Endothelial cell of umbilical vein (primary cell): ENCODE results near the gene PRDM11. TPM values are rescaled to one million over a fixed set of nuclear protein-coding genes. Genes with fewer than 3 reads are reported as not detected.

Experiments
- BruUV-seq: library from RNA; stranded (reverse); fragments of 400-500 nt; replicated peaks from 2 replicates; lab custom pipeline; 2021; lab: Mats Ljungman, UMichigan
- CTCF ChIA-PET: fragments of 300-600, 350-600 bp; sonication (Branson Sonifier 250); formaldehyde crosslinking; loops from one replicate; lab custom pipeline; 2021; ENCODE audit warnings: antibody characterized with exemption, inconsistent platforms; lab: Charles Lee
- POLR2A ChIA-PET: fragments of 300-600, 350-600 bp; sonication (Branson Sonifier 250); formaldehyde crosslinking; loops from one replicate; lab custom pipeline; 2021; ENCODE audit warnings: antibody characterized with exemption, inconsistent platforms; lab: Charles Lee
- DNase-seq: peaks from one replicate; pipeline ENCODE4 v3.0.0-alpha.2; 2011; ENCODE audit warnings: low read depth, low spot score
- FAIRE-seq: peaks from 2 replicates; lab custom pipeline; 2011; peaks lifted over from hg19 to GRCh38; lab: Jason Lieb, UNC
- H2AFZ ChIP-seq: 2 replicates; pipeline ENCODE4 v1.6.0; 2012; ENCODE audit warnings: low read depth, low read length, control low read depth, inconsistent platforms
- H3K27ac ChIP-seq: 2 replicates; pipeline ENCODE4 v1.5.1; 2011; ENCODE audit warnings: low read depth, mild to moderate bottlenecking, control low read depth, low read length, moderate library complexity; ENCODE audit not compliant: insufficient read depth
- H3K27me3 ChIP-seq, 2 experiments: 2 replicates each; pipeline versions ENCODE4 v1.6.0 to v1.6.1; 2011; ENCODE audit warnings: low read length in 2 of 2, mixed read lengths in 1 of 2; ENCODE audit not compliant: control insufficient read depth in 2 of 2, insufficient read depth in 2 of 2
- H3K36me3 ChIP-seq, 2 experiments: 2 replicates in 1 of 2; 3 replicates in 1 of 2; pipeline ENCODE4 v1.5.1; 2011; ENCODE audit warnings: low read length in 2 of 2, mild to moderate bottlenecking in 1 of 2, moderate library complexity in 1 of 2; ENCODE audit not compliant: control insufficient read depth in 2 of 2, insufficient read depth in 2 of 2; ENCODE audit errors: extremely low read depth in 1 of 2
- H3K4me1 ChIP-seq: 3 replicates; pipeline ENCODE4 v1.5.1; 2011; ENCODE audit warnings: mild to moderate bottlenecking, low read length; ENCODE audit not compliant: control insufficient read depth, insufficient read depth; ENCODE audit errors: extremely low read depth
- H3K4me2 ChIP-seq: 2 replicates; pipeline ENCODE4 v1.6.1; 2011; ENCODE audit warnings: low read length, control low read depth, mixed read lengths; ENCODE audit not compliant: insufficient read depth
- H3K4me3 ChIP-seq, 3 experiments: fragments of 200-600 bp in 1 of 3; sonication (generic), shearing (Covaris generic) in 1 of 3; replicated peaks in 1 of 3; 2 replicates each; pipeline ENCODE4 v1.5.1; 2011 to 2016; ENCODE audit warnings: control low read depth in 3 of 3, low read length in 3 of 3, mild to moderate bottlenecking in 2 of 3, inconsistent platforms in 1 of 3, low read depth in 1 of 3, moderate library complexity in 1 of 3; ENCODE audit not compliant: insufficient read depth in 1 of 3
- H3K79me2 ChIP-seq: 2 replicates; pipeline ENCODE4 v1.6.0; 2012; ENCODE audit warnings: low read length, inconsistent platforms; ENCODE audit not compliant: control insufficient read depth, insufficient read depth
- H3K9ac ChIP-seq: replicated peaks from 2 replicates; pipeline ENCODE3; 2011; ENCODE audit warnings: low read length, control low read depth; ENCODE audit not compliant: insufficient read depth; ENCODE audit errors: extremely low read depth
- H3K9me1 ChIP-seq: replicated peaks from 3 replicates; pipeline ENCODE4 v1.6.0; 2011; ENCODE audit warnings: mild to moderate bottlenecking, low read length; ENCODE audit not compliant: control insufficient read depth, insufficient read depth; ENCODE audit errors: extremely low read depth
- H3K9me3 ChIP-seq: replicated peaks from 2 replicates; pipeline ENCODE4 v1.5.1; 2012; ENCODE audit warnings: low read length, inconsistent platforms; ENCODE audit not compliant: control insufficient read depth, insufficient read depth
- H4K20me1 ChIP-seq: replicated peaks from 2 replicates; pipeline ENCODE3; 2011; ENCODE audit warnings: mild to moderate bottlenecking, low read length; ENCODE audit not compliant: control insufficient read depth, insufficient read depth; ENCODE audit errors: extremely low read depth
- EZH2 ChIP-seq: IDR thresholded peaks from 2 replicates; pipeline ENCODE4 v1.6.1; 2012; ENCODE audit warnings: borderline replicate concordance, low read depth, mild to moderate bottlenecking, moderate library complexity, low read length, inconsistent platforms; ENCODE audit not compliant: severe bottlenecking
- FOS ChIP-seq: IDR thresholded peaks from 2 replicates; pipeline ENCODE4 v1.6.1; 2011; ENCODE audit warnings: mild to moderate bottlenecking, low read length, moderate library complexity, borderline replicate concordance; ENCODE audit not compliant: insufficient read depth
- GATA2 ChIP-seq: IDR thresholded peaks from 2 replicates; pipeline ENCODE4 v1.7.0; 2011; ENCODE audit warnings: low read depth, mild to moderate bottlenecking, moderate library complexity, mixed read lengths, low read length; ENCODE audit not compliant: insufficient read length, insufficient read depth
- JUN ChIP-seq: IDR thresholded peaks from 2 replicates; pipeline ENCODE4 v1.6.1; 2011; ENCODE audit warnings: borderline replicate concordance, low read depth; ENCODE audit not compliant: insufficient read length, insufficient read depth
- MYC ChIP-seq: IDR thresholded peaks from one replicate; pipeline ENCODE4 v1.6.1; 2011; ENCODE audit warnings: mild to moderate bottlenecking, low read depth, low read length
- POLR2A ChIP-seq: IDR thresholded peaks from 2 replicates; pipeline ENCODE4 v1.6.1; 2012; ENCODE audit warnings: low read depth, mild to moderate bottlenecking, control low read depth, low read length
- POLR2AphosphoS5 ChIP-seq: IDR thresholded peaks from 2 replicates; pipeline ENCODE4 v1.6.1; 2012; ENCODE audit warnings: low read depth, mild to moderate bottlenecking, control low read depth, low read length, moderate library complexity; ENCODE audit not compliant: insufficient read depth
- dilution Hi-C: fragments of 300-500 bp; cut with MboI; formaldehyde crosslinking; loops from one replicate; pipeline ENCODE4 v1.15.0; 2019; ENCODE audit warnings: low sequenced_read_pairs; ENCODE audit not compliant: extremely low pct_ligation_motif_present
- intact Hi-C: fragments of 100-400 bp; cut with micrococcal nuclease; formaldehyde crosslinking; loops from one replicate; pipeline ENCODE4 v1.10.0; 2022
- polyA plus RNA-seq, 4 experiments: library from polyadenylated mRNA; depleted of rRNA in 3 of 4; stranded (reverse) in 3 of 4; unstranded in 1 of 4; fragments of >200 nt; gene quantifications; 2 replicates each; pipeline versions ENCODE4 v1.2.1 to v1.2.3, GENCODE V29; 2011 to 2012; ENCODE audit warnings: missing spikeins in 1 of 4
- total RNA-seq: library from RNA; stranded (reverse); gene quantifications from 2 replicates; pipeline ENCODE4 v1.2.3, GENCODE V29; 2021
- TF ChIP-seq, protein P1 (sequence below): IDR thresholded peaks from 2 replicates; pipeline ENCODE4 v1.6.1; 2011; ENCODE audit not compliant: insufficient read depth, insufficient read length
- TF ChIP-seq, protein P2 (sequence below), 2 donors: IDR thresholded peaks; 1 replicate in 1 of 2; 2 replicates in 1 of 2; pipeline ENCODE4 v1.5.1; 2011; ENCODE audit warnings: low read length in 2 of 2, mild to moderate bottlenecking in 2 of 2, moderate library complexity in 2 of 2, control low read depth in 1 of 2, inconsistent platforms in 1 of 2, low read depth in 1 of 2; ENCODE audit not compliant: insufficient read depth in 1 of 2; ENCODE audit errors: extremely low read depth in 1 of 2

The PRDM11 gene
- total and polyA plus RNA-seq, 2 donors (not counting 3 experiments of a cell fraction or from before 2014, with no cell fraction given), result 6.9 to 14.1 TPM

DNA sequence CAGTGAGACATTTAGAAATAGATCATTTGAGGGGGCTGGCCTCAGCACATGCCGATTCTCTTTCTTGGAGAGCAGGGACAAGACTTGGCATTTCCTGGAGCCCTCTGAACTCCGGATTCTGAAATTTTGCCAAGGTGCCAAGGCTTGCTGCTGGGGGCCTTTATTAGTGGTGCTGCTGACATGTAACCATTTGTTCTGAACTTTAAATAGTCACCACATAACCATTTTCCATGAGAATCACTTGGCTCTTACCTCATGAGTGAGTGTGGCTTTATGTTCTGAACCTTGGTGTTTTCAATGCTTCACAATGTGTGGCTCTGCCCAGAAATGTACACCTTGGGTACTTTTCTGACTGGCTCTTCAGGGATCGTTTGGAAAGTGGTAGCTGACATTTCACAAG, 106.4 kb downstream of the PRDM11 start:
- CTCF ChIA-PET, result interaction anchor here (1.0 to 2.9 kb wide), 23 partner anchors 10 to 519 kb away, joined by 3 to 29 read pairs (median 6); partner anchors contain the start of gene SYT13
- Histone ChIP-seq H3K9me1 (no peaks in the 10 kb centered on the region), H3K9ac (no peak overlapping the region), H3K4me3 (no peak overlapping the region), H3K4me2 (no peak overlapping the region), H4K20me1 (no peaks in the 10 kb centered on the region), H2AFZ (no peak overlapping the region), H3K79me2 (no peaks in the 10 kb centered on the region), H3K36me3 (no peaks in the 10 kb centered on the region), H3K9me3 (no peaks in the 10 kb centered on the region), H3K27me3 (peaks cover 2 to 8% of the 10 kb centered on the region in 2 experiments), H3K27ac (no peak overlapping the region), H3K4me1 (no peaks in the 10 kb centered on the region)
- intact Hi-C loops (loop anchor here (1.0 kb wide), 2 partner anchors 40 to 79 kb away; no protein-coding TSS in a partner anchor), dilution Hi-C loops (no loop called here)
- no peak for DNase-seq
- TF ChIP-seq MYC (no peak), EZH2 (no peak), POLR2AphosphoS5 (no peak), FOS (no peak), GATA2 (no peak), JUN (no peak), POLR2A (no peak)
- TF ChIP-seq, protein P1, sequence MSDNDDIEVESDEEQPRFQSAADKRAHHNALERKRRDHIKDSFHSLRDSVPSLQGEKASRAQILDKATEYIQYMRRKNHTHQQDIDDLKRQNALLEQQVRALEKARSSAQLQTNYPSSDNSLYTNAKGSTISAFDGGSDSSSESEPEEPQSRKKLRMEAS, result no peak
- TF ChIP-seq, protein P2, sequence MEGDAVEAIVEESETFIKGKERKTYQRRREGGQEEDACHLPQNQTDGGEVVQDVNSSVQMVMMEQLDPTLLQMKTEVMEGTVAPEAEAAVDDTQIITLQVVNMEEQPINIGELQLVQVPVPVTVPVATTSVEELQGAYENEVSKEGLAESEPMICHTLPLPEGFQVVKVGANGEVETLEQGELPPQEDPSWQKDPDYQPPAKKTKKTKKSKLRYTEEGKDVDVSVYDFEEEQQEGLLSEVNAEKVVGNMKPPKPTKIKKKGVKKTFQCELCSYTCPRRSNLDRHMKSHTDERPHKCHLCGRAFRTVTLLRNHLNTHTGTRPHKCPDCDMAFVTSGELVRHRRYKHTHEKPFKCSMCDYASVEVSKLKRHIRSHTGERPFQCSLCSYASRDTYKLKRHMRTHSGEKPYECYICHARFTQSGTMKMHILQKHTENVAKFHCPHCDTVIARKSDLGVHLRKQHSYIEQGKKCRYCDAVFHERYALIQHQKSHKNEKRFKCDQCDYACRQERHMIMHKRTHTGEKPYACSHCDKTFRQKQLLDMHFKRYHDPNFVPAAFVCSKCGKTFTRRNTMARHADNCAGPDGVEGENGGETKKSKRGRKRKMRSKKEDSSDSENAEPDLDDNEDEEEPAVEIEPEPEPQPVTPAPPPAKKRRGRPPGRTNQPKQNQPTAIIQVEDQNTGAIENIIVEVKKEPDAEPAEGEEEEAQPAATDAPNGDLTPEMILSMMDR (IDR thresholded peaks at IDR 0.05; ENCODE audit: extremely low read depth in 1 of 2, insufficient read depth in 1 of 2, low read depth in 1 of 2, low read length in 2 of 2), result no peak
- FAIRE-seq, result no peak
- BruUV-seq, result no TSS peak
- POLR2A ChIA-PET, result no interaction called here
